H1 (cell line): Measurements from ENCODE around the gene TMTC2. TPM values are rescaled to one million over a fixed set of nuclear protein-coding genes. Genes with fewer than 3 reads are reported as not detected.

ENCODE experiments used
- polyA plus RNA-seq, 7 experiments: library from polyadenylated mRNA; depleted of rRNA in 3 of 7; stranded (reverse) in 5 of 7; unstranded in 2 of 7; fragments of >200 nt in 5 of 7; fragments of 200-250 nt in 2 of 7; gene quantifications; 1 replicate in 5 of 7; 2 replicates in 1 of 7; 4 replicates in 1 of 7; pipeline versions ENCODE4 v1.2.1 to v1.2.3, GENCODE V29; 2011 to 2013; ENCODE audit warnings: missing spikeins in 2 of 7, mixed read lengths in 2 of 7
- total RNA-seq: library from RNA; stranded (reverse); fragmentation: NEBNext Ultra II Directional; extraction: Animal tissue kit (Norgen Biotek cat#: 25700); gene quantifications from 2 replicates; pipeline ENCODE4 v1.2.1, GENCODE V29; 2021
- TF ChIP-seq, protein P1 (sequence below): fragments of 300-600 bp; sonication (generic); IDR thresholded peaks from 2 replicates; pipeline ENCODE4 v1.7.1; 2012; ENCODE audit warnings: low read length, moderate library complexity, mild to moderate bottlenecking, inconsistent platforms; ENCODE audit not compliant: insufficient replicate concordance

Gene TMTC2
- total and polyA plus RNA-seq, 2 of the 8 experiments (the other 6 are each of a cell fraction or from before 2014, with no cell fraction given): 2.3 to 3.9 TPM

DNA sequence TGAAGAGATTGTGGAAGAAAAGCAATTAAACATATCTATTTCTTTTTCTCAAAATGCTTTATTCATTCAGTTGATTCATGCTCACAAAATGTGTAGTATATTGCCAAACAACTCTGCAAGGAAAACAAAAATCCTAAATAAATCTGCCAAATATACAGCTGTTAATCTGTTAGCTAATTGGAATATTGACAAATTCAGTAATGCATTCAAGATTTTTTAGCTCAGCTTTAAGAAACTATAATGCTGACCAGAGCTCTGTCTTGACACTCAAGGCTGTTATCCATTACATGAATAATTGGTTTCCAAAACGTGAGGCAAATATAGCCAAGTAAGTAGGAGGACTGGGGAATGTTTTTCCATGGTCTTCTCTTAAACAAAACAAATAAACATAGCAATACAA lies 146.8 kb downstream of the TMTC2 start (continued):
- TF ChIP-seq, protein P1, sequence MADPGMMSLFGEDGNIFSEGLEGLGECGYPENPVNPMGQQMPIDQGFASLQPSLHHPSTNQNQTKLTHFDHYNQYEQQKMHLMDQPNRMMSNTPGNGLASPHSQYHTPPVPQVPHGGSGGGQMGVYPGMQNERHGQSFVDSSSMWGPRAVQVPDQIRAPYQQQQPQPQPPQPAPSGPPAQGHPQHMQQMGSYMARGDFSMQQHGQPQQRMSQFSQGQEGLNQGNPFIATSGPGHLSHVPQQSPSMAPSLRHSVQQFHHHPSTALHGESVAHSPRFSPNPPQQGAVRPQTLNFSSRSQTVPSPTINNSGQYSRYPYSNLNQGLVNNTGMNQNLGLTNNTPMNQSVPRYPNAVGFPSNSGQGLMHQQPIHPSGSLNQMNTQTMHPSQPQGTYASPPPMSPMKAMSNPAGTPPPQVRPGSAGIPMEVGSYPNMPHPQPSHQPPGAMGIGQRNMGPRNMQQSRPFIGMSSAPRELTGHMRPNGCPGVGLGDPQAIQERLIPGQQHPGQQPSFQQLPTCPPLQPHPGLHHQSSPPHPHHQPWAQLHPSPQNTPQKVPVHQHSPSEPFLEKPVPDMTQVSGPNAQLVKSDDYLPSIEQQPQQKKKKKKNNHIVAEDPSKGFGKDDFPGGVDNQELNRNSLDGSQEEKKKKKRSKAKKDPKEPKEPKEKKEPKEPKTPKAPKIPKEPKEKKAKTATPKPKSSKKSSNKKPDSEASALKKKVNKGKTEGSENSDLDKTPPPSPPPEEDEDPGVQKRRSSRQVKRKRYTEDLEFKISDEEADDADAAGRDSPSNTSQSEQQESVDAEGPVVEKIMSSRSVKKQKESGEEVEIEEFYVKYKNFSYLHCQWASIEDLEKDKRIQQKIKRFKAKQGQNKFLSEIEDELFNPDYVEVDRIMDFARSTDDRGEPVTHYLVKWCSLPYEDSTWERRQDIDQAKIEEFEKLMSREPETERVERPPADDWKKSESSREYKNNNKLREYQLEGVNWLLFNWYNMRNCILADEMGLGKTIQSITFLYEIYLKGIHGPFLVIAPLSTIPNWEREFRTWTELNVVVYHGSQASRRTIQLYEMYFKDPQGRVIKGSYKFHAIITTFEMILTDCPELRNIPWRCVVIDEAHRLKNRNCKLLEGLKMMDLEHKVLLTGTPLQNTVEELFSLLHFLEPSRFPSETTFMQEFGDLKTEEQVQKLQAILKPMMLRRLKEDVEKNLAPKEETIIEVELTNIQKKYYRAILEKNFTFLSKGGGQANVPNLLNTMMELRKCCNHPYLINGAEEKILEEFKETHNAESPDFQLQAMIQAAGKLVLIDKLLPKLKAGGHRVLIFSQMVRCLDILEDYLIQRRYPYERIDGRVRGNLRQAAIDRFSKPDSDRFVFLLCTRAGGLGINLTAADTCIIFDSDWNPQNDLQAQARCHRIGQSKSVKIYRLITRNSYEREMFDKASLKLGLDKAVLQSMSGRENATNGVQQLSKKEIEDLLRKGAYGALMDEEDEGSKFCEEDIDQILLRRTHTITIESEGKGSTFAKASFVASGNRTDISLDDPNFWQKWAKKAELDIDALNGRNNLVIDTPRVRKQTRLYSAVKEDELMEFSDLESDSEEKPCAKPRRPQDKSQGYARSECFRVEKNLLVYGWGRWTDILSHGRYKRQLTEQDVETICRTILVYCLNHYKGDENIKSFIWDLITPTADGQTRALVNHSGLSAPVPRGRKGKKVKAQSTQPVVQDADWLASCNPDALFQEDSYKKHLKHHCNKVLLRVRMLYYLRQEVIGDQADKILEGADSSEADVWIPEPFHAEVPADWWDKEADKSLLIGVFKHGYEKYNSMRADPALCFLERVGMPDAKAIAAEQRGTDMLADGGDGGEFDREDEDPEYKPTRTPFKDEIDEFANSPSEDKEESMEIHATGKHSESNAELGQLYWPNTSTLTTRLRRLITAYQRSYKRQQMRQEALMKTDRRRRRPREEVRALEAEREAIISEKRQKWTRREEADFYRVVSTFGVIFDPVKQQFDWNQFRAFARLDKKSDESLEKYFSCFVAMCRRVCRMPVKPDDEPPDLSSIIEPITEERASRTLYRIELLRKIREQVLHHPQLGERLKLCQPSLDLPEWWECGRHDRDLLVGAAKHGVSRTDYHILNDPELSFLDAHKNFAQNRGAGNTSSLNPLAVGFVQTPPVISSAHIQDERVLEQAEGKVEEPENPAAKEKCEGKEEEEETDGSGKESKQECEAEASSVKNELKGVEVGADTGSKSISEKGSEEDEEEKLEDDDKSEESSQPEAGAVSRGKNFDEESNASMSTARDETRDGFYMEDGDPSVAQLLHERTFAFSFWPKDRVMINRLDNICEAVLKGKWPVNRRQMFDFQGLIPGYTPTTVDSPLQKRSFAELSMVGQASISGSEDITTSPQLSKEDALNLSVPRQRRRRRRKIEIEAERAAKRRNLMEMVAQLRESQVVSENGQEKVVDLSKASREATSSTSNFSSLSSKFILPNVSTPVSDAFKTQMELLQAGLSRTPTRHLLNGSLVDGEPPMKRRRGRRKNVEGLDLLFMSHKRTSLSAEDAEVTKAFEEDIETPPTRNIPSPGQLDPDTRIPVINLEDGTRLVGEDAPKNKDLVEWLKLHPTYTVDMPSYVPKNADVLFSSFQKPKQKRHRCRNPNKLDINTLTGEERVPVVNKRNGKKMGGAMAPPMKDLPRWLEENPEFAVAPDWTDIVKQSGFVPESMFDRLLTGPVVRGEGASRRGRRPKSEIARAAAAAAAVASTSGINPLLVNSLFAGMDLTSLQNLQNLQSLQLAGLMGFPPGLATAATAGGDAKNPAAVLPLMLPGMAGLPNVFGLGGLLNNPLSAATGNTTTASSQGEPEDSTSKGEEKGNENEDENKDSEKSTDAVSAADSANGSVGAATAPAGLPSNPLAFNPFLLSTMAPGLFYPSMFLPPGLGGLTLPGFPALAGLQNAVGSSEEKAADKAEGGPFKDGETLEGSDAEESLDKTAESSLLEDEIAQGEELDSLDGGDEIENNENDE: no peak
